22Rv1 (cell line): Measurements from ENCODE around the gene WNT2B.

Experiments
- CTCF ChIP-seq: fragments of 450-650 bp; IDR thresholded peaks from 2 replicates; pipeline ENCODE4 v1.5.1; 2017; ENCODE audit warnings: mild to moderate bottlenecking
- ZFX ChIP-seq: fragments of 450-650 bp; IDR thresholded peaks from 2 replicates; pipeline ENCODE4 v1.6.1; 2017; ENCODE audit warnings: antibody characterized with exemption, borderline replicate concordance

DNA sequence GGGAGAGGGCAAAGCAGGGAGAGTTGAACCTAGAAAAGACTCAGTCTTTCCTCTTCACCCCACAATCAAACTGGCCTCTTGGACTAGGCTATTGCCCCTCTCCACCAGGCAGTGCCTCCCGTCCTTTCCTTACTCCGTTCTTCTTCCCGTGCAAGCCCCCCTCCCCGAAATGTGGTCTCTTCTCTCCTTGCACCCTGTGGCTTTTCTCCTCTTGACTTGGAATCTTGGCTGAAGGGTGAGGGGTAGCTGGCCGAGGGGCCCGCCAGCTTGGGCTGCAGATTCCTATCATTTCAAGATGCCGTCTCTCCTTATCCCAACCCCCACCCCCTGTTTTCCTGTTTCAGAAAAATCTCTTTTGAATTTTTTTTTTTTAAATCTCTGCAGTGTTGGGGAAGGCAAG, 1.6 kb downstream of the WNT2B start:
- TF ChIP-seq CTCF (no peak), ZFX (no peak)
